Measurements from ENCODE around the gene CAPN11.

- TF ChIP-seq, protein P1, sequence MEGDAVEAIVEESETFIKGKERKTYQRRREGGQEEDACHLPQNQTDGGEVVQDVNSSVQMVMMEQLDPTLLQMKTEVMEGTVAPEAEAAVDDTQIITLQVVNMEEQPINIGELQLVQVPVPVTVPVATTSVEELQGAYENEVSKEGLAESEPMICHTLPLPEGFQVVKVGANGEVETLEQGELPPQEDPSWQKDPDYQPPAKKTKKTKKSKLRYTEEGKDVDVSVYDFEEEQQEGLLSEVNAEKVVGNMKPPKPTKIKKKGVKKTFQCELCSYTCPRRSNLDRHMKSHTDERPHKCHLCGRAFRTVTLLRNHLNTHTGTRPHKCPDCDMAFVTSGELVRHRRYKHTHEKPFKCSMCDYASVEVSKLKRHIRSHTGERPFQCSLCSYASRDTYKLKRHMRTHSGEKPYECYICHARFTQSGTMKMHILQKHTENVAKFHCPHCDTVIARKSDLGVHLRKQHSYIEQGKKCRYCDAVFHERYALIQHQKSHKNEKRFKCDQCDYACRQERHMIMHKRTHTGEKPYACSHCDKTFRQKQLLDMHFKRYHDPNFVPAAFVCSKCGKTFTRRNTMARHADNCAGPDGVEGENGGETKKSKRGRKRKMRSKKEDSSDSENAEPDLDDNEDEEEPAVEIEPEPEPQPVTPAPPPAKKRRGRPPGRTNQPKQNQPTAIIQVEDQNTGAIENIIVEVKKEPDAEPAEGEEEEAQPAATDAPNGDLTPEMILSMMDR (IDR thresholded peaks at IDR 0.05), result no peak
- no peak for TF ChIP-seq POLR2A (IDR thresholded peaks at IDR 0.05)
Observed at GRCh38 chr6:44120692-44121443, 37.8 kb upstream of the CAPN11 start.
